B cell (primary cell): ENCODE measurements around the gene TEKT5.

Experiments used
- EZH2 ChIP-seq: IDR thresholded peaks from 2 replicates; pipeline ENCODE4 v1.6.1; 2012; ENCODE audit warnings: borderline replicate concordance, low read depth, mild to moderate bottlenecking, moderate library complexity, low read length; ENCODE audit not compliant: insufficient read depth, poor library complexity, severe bottlenecking
- TF ChIP-seq, protein P1 (sequence below): fragments of 200-600 bp; IDR thresholded peaks from one replicate; pipeline ENCODE4 v1.8.0; 2022; ENCODE audit warnings: antibody characterized with exemption, mild to moderate bottlenecking

DNA sequence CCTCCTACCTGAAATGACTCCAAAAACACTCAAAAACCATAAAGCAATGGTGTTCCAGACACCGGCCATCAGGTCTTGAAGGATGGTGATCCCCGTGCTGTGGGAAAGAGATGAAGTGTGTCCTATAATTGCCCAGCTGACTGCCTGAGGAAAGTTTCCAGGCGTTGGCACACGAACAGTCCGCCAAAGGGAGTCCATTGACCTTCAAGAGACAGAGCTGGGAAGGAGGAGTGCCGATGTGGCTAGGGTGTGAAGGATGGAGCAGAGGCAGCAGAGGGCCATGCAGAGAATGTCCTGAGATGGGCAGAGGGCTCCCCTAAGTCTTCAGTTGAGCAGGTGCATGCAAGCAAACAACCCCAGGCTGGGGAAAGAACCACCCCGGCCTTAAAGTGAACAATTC, 37.1 kb upstream of the TEKT5 start:
- TF ChIP-seq, protein P1, sequence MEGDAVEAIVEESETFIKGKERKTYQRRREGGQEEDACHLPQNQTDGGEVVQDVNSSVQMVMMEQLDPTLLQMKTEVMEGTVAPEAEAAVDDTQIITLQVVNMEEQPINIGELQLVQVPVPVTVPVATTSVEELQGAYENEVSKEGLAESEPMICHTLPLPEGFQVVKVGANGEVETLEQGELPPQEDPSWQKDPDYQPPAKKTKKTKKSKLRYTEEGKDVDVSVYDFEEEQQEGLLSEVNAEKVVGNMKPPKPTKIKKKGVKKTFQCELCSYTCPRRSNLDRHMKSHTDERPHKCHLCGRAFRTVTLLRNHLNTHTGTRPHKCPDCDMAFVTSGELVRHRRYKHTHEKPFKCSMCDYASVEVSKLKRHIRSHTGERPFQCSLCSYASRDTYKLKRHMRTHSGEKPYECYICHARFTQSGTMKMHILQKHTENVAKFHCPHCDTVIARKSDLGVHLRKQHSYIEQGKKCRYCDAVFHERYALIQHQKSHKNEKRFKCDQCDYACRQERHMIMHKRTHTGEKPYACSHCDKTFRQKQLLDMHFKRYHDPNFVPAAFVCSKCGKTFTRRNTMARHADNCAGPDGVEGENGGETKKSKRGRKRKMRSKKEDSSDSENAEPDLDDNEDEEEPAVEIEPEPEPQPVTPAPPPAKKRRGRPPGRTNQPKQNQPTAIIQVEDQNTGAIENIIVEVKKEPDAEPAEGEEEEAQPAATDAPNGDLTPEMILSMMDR, result no peak
- no peak for TF ChIP-seq EZH2
